HG02970 (cell line): ENCODE data around the gene IFITM2.

Source experiments
- ATAC-seq: cut with Tn5 transposase; IDR thresholded peaks from one replicate; pipeline ENCODE4 v1.9.1; 2021; ENCODE audit warnings: mild to moderate bottlenecking, moderate library complexity, moderate number of reproducible peaks; ENCODE audit not compliant: unreplicated experiment, low FRiP score

Gene IFITM2

GRCh38 chr11:291281-292210 is 16.1 kb upstream of the IFITM2 start:
- no peak for ATAC-seq

DNA sequence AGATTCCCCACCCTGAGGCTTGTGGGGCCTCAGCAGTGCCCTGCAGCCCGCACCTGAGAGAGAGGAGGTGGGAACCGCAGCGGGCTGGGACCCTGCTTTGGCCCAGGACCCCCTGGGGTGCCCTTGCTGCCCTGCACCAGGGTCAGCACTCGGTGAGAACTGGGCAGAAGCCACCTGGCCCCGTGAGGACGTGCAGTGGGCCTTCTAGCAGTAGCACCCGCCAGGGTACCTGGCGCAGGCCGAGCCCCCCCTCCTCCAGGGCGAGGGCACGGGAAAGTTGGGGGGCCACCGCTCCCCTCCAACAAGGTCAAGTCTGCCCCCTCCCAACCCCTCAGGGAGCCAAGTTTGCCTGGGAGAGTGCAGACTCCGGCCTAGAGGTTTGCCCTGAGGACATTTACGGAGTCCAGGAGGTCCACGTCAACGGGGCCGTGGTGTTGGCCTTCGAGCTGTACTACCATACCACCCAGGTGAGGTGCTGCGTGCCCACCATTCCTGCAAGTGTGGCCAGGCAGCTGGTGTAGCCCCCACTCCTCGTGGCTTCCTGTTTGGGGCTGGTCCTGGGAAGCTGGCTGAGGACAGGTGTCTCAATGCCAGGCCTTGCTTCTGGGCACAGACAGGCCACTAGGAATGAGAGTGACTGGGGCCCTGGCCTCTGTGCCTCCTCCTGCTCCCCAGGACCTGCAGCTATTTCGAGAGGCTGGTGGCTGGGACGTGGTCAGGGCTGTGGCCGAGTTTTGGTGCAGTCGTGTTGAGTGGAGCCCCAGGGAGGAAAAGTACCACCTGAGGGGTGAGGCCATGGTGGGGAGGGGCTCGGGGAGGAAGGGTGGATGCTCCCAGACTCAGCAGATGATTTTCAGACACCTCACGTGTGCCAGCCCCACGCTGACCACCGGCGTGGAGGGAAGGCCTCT is 15.2 kb upstream of the IFITM2 start:
- no peak for ATAC-seq

- no peak for ATAC-seq
Measured at GRCh38 chr11:293271-293851, 14.3 kb upstream of the IFITM2 start.

DNA sequence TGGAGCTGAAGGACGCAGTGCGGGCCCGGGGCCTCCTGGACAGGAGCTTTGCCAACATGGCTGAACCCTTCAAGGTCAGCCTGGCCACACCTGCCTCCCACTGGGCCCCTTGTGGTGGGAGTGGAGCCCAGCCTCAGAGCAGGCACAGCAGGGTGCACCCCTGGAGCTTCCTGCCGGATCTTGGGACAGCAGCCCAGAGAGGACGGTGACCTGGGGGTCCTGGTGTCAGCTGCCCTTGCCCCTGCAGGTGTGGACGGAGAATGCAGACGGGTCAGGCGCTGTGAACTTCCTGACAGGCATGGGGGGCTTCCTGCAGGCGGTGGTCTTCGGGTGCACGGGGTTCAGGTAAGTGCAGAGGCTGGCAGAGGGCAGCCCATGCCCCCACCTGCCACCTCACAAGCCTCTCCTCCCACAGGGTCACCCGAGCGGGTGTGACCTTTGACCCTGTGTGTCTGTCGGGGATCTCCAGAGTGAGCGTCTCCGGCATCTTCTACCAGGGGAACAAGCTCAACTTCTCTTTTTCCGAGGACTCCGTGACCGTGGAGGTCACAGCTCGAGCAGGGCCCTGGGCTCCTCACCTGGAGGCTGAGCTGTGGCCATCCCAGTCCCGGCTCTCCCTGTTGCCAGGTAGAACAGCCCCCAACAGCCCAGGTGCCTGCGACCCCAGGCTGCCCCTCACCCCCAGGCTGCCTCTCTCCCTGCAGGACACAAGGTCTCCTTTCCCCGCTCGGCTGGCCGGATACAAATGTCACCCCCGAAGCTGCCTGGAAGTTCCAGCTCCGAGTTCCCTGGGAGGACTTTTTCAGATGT is 13.6 kb upstream of the IFITM2 start:
- no peak for ATAC-seq

DNA sequence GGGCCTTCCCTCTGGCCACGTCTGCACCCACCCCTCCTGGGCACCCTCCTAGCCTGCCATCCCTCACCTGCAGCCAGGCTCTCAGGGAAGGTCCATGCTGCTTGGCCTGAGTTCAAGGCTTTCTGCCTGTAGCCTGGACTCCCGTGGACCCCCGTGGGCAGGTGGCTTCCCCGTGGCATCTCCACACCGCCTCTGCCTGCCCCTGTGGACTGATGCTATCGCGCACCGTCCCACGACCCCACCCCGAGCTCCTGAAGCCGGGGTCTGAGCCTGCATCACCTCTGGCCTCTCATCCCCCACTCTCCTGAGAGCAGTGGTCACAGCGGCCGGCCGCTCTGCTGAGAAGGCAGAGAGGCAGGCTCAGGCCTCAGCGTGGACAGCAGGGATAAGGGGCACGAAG is 12.8 kb upstream of the IFITM2 start:
- no peak for ATAC-seq

DNA sequence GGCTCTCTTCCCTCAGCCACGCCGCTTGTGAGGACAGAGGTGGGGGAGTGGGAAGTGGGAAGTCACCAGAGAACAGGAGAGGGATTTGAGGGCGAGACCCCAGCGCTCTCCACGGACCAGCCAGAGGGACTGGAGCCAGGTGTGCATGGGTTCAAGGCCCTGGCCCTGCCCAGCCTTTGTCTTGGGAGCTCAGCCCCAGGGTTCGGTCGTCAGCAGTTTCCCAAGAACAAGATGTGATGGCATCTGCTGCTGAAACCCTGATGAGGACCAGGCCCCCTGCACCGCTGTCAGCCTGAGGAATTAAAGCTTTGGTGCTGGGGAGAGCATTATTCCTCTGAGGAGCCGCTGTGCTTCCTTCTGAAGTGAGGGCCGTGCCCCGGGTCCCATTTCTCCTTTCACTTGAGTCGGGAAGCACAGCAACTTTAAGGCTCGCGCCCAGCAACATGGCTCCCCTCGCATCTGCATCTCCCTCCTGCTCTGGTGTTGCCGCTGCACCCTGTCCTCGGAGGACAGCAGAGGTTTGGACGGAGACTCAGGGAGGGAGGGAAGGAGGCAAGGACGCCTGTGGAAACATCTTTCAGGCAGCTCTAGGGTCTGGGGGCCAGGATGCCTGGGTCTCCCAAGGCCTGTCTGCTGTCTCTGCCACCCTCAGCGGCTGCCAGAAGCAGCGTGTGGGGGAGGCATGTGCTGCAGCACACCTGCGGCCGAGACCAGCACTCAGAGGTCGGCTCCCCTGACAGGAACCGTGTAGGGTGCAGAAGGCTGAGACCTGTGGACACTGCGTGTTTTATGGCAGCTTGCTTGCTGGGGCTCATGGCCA is 12.1 kb upstream of the IFITM2 start:
- ATAC-seq, result no peak

GRCh38 chr11:296171-297050 is 11.2 kb upstream of the IFITM2 start:
- ATAC-seq, result no peak

- no peak for ATAC-seq
Measured at GRCh38 chr11:297051-297585, 10.5 kb upstream of the IFITM2 start.

- no peak for ATAC-seq
Measured at GRCh38 chr11:297586-298405, 9.8 kb upstream of the IFITM2 start.

GRCh38 chr11:298406-299065 is 9.1 kb upstream of the IFITM2 start:
- no peak for ATAC-seq

DNA sequence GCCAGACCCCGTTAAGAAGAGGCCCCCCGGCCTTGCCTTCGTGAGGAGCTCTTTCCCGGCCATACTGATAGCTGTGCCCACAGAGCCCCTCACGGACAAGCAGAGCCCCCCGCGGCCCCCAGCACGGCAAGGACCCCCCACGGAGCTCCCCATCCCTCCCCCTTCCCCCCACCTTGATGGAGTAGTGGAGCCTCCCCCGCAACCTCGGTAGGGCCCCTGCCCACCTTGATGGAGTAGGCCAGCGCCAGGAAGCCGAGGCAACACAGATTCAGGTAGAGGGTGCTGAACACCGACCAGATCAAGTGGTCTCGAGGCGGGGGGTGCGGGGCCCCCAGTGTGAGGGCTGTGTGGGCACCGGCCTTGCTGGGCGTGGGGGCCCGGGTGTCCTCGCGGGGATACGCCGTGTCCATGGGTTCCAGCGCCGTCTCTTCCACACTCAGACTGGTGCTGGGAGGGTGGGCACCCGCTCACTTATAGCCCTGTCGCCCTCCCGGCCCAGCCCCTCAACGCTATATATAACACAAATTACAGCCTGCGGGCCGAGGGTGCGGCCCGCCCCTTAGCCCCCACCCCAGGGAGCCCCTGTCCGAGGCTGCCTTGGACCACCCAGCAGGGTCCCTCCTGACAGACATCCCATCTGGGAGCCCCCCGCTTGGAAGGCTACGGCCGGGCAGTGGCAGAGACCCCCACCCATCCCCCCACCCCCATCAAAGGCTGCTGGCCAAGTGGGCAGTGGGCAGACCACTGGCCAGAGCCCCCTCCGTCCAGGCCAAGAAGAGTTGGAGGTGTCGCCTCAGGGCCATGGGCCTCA is 8.3 kb upstream of the IFITM2 start, which contains the start of gene IFITM5:
Gene IFITM5, minus strand, starts transcription at position 446 of the 811 bp plus-strand sequence. Its CDS starts 36 bp downstream, at position 410.
- ATAC-seq, result no peak

DNA sequence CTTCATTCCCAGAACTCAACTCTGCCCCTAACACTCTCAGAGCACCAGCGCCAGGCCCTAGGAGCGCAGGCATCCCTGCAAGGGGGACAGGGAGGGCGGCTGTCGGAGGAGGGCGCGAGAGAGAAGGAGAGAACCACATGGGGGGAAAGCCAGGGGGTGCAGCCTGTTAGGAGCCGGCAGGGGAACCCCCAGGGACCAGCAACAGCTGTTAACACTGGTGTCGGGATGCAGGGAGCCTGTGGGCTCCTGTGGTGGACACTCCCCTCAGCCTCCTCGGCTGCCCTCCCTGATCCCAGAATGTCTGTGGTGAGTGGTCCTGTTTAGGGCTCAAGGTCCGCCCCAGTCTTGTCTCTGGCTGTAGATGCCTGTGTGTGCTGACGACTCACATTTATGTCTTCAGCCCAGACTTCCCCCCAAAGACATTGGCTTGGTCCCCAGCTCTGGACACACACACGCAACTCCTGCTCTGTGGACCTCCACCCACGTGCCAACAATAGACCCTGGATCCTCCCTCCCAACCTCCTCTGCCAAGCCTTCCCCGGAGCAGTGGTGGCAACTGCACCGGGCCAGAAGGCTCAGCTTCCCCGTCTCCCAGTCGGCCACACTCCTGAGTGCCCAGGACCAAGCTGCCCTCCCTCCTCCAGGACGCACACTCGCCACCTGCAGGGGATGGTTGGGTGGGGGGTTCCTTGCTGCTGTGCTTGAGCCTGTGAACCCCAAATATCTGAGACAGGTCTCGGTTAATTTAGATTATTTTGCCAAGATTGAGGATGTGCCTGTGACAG is 7.5 kb upstream of the IFITM2 start:
- ATAC-seq, result no peak

GRCh38 chr11:303363-303762 is 4.3 kb upstream of the IFITM2 start:
- no peak for ATAC-seq

DNA sequence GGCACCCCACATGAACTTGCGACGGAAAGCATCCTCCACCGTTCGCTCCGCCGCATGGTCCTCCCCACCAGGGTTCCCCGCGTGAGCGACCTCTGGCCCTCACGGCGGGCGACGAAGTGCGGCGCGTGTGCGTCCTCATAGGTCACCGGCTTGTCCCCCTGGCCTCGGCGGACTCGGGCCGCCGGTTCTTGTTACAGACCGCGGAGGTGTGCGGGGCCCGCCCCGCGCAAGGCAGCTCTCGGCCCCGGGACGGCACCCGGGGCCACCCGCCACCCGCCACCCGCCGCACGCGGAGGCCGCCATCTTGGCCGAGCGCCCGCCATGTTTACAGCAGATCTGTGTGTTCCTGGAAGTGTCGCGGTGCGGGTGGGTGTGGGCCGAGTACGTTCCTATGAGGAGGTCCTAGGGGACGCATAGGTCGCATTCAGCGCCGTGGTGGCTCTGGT is 3.5 kb upstream of the IFITM2 start:
- ATAC-seq, result no peak
